Jurkat, Clone E6-1 (cell line): ENCODE data around the gene RACK1.

Experiments
- DNase-seq: peaks from one replicate; pipeline ENCODE4 v3.0.0-alpha.2; 2011; ENCODE audit warnings: low read depth, low spot score
- H3K4me3 ChIP-seq: 2 replicates; pipeline ENCODE4 v1.5.1; 2011; ENCODE audit warnings: mild to moderate bottlenecking, low read length, control low read depth, moderate library complexity

Gene RACK1

DNA sequence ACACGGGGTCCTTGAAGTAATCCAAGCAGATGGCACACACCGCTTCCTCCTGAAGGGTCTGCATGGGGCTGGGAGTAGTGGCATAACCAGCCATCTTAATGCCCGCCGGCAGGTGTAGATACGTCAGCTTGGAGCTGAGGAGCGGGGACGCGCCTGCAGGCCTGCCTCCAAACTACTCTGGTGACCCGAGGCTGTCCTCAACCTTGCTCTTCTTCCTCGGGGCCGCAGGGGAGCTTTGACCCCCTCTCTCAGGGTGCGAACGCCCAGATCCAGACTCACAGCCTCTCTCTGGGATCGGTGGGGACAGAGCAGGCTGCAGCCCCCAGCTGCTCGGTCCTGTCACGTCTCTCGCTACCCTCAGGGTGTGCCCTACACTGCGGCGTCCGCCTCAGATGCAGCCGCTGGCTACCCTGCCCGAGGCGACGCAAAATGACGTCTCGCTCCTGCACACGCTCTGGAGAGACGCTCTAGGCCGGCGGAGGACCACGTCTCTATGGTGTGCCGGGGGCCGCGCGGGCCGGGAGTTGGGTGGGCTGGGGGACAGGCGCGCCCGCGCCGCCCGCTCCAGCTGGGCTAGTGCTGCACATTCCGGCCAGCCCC, 17.1 kb upstream of the RACK1 start, which contains the start of gene TRIM52:
Gene TRIM52, minus strand, starts transcription at position 424 of the 600 bp plus-strand sequence. Its CDS starts 330 bp downstream, at position 94.
- peak within 1 kb of the TSS; percentile 76 for H3K4me3 ChIP-seq
- peak; percentile 88 for DNase-seq

- H3K4me3 ChIP-seq = peak overlapping the region; percentile 76
- no peak for DNase-seq
These were observed 16.4 kb upstream of the RACK1 start for GRCh38 chr5:181259974-181260719.

GRCh38 chr5:181259283-181259682, 15.6 kb upstream of the RACK1 start:
- DNase-seq = no peak
- peak overlapping the region; percentile 76 for H3K4me3 ChIP-seq

DNA sequence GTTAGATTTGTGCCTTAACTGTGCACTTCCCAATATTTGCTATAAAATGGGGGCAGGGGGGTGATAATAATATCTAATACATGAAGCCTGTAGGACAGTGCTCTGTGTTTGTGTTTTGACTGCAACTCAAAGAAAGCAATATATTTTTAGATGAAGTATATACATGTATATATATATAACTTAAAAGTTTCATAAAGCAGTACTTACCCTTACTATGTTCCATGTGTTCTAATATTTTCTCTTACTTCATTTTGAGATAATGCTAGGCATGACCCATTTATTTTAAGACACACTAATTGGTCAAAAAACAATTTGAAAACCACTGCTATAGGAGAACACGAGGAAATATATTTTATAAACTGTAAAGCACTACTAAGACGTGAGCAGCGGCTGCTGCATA, 14.9 kb upstream of the RACK1 start:
- DNase-seq = no peak
- no peak overlapping the region for H3K4me3 ChIP-seq

DNA sequence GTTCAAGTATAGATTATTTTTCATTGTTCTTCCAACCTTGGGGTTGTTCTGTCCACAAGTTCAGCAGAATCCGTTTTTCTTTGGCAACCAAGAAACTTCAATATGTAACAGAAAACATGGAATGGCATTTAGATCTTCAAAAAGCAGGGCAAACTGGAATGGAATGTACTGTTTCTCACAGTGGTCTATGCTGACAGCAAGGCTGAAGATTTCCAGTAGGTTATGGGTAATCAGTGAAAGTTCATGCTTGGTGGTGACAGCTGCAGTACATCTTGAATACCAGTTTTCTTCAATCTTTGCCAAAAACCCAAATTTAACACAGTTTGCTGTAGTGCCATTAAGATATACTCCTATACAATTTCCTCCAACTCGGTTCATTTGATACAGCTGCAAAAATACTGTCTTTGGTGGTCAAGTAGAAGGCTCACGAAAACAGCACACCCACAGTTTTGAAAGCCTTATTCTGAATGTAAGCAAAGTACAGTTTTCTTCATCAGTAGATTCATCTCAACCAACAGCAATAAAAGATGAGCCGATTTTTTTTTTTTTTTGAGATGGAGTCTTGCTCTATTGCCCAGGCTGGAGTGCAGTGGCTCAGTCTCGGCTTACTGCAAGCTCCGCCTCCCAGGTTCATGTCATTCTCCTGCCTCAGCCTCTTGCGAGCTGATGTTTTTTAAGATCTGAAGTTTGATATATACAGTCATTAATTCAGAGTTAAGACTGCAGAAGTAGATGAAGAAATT, 12.3 kb upstream of the RACK1 start:
- no peak overlapping the region for H3K4me3 ChIP-seq
- no peak for DNase-seq

DNA sequence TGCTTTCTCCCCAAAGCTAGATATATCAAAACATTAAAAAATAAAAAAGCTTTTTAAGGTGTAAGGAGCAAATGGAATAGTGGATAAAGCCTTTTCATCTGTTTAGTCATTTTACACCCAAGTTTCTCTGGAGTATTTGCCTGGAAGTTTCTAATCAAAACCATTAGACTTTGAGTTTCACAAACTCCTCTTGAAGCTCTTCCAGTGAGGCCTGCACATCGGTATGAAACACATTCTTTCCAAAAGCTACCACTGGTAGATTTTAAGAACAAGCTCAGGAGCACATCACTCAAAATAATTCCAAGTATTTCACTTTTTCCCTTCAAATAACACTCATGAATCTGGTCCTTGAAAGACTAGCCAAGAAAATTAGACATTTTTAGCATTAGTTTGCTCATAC, 11.6 kb upstream of the RACK1 start:
- no peak overlapping the region for H3K4me3 ChIP-seq
- no peak for DNase-seq

DNA sequence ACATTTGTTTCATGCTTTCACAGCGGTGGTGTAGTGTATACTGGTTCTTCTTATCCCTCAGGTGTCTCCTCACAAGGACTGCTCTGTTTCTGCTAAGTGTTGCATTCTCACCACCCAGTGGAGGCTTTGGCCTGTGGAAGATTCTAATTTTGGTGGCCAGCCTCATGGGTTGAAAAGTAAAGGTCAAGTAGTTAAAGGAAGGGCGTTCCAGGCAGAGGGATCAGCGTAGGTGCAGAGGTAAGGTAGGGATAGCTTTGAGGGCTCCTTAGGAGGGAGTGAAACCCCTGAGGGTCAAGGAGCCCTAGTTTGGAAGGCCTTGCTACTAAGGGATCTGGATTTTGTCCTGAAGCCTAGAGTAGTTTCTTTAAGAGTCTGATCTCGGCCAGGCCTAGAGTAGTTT, 4.6 kb upstream of the RACK1 start:
- no peak overlapping the region; the same call in 1 of the 2 replicates for H3K4me3 ChIP-seq
- no peak for DNase-seq

DNA sequence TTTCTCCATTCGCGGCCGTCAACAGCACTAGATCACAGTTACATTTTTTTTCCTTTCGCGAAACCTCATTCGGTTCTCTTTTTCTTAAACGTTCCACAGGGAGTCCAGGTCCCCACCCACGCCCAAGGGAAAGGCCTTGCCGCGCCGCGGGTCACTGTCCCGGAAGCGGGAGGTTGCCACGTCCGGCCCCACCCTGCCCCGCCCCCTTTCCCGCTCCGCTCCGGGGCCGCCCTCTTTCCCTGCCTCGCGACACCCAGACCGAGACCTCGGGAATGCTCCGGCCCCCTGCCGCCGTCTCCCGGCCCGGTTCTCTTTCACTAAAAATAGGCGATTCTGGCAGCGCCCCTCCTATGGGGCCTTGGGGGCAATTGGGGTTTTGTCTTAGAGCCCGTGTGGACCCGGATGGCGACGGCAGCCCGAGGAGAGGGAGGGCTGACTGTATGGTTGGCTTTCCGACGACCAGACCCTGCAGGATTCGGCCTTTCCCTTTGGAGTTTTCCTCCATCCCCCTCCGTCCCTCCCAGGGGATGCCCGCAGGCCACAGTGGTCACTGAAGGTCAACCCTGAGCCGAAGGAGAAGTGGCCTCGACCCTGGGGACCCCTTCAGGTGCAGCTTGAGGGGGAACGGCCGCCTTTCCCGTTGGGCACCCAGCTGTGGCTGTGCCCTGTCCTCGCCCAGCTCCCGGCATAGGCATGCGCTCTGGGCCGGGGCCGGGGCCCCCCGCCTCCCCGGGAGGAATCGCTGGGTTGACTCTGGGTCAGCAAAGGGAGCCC, 2.8 kb upstream of the RACK1 start:
- H3K4me3 ChIP-seq = peak overlapping the region; percentile 98
- DNase-seq = peak; percentile 58

DNA sequence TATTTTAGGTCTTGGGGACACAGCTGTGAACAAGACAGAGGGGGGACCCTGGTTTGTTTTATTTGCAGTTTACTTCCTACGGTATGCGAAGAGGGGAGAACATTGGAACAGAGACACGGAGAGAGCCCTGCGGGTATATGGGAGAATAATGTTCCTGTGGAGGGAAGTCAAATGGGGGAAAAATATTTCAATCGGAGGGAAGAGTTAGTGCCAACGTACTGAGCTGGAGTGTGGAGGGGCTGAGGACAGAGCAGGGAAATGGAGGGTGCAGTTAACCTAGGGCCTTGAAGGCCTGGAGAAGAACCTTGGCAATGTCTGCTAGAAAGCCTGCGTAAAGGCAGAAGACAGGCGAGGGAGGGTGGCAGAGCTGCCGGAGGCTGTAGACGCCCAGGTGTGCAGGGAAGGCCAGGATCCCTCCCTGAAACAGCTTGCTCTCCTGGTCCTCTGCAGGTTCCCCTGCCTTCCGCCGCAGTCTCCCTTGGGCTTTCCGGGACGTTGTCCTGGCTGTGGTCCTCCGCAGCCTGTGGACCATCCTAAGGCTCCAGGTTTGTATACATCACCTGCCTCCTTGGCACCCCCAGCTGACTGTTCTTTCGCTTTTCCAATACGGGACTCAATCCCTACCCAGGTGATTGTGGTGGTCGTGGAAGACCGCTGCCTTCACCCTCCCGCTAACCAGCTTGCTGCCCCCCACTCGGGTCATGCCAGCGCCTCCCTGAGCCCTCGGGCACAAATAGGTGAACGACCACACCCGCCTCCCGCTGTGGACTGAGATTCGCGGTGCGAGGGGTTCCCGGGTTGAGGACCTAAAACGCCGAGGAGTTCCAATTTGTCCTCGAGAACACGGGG, 1.9 kb upstream of the RACK1 start:
- no peak for DNase-seq
- H3K4me3 ChIP-seq = peak overlapping the region; percentile 98

DNA sequence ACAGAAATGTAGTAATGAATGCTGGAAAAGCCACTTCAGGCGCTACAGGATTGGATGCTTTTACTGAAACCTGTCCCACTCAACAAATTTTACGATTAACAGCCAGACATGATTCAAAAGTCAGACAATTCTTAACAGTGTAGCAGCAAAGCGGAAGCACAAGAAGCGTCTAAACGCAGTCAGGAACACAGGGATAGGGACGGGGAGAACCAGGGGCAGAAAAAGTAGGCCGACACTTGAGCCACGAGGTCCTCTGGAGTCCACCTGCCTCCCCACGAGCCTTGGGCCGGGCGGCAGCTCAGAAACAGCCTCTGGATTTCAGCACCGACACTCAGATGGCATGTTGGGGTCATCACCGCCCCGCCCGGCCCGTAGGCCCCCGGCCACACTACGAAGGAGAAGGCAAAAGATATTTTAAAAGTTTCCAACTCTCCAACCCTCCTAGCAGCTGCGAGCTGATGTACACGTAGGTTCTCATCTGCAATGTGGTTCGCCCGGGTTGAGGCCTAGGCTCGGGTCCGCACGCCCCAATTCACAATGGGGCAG, 615 bp downstream of the RACK1 start:
- DNase-seq = no peak
- peak overlapping the region; percentile 99 for H3K4me3 ChIP-seq

DNA sequence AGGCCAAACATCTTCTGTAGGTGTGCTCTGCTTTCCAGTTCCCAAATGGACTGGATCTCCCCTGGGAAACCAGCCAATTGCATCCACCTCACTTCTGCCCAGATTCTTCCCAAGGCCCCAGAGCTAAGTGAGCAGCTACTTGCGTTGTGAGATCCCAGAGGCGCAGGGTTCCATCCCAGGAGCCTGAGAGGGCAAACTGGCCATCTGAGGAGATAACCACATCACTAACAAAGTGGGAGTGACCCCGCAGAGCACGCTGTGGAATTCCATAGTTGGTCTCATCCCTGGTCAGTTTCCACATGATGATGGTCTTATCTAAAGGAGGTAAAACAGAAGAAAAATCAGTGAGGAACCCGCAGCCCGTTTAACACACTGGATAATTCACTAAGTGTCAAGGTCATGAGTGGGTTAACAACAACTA, 1.7 kb downstream of the RACK1 start:
- DNase-seq = no peak
- H3K4me3 ChIP-seq = peak overlapping the region; percentile 99

GRCh38 chr5:181241393-181241975, 2.2 kb downstream of the RACK1 start:
- H3K4me3 ChIP-seq = peak overlapping the region; percentile 99
- DNase-seq = peak; percentile 49

- DNase-seq = no peak
- no peak overlapping the region for H3K4me3 ChIP-seq
These were observed 4.5 kb downstream of the RACK1 start for GRCh38 chr5:181239062-181239663.

GRCh38 chr5:181237729-181238385, 5.8 kb downstream of the RACK1 start:
- DNase-seq = no peak
- no peak overlapping the region for H3K4me3 ChIP-seq

DNA sequence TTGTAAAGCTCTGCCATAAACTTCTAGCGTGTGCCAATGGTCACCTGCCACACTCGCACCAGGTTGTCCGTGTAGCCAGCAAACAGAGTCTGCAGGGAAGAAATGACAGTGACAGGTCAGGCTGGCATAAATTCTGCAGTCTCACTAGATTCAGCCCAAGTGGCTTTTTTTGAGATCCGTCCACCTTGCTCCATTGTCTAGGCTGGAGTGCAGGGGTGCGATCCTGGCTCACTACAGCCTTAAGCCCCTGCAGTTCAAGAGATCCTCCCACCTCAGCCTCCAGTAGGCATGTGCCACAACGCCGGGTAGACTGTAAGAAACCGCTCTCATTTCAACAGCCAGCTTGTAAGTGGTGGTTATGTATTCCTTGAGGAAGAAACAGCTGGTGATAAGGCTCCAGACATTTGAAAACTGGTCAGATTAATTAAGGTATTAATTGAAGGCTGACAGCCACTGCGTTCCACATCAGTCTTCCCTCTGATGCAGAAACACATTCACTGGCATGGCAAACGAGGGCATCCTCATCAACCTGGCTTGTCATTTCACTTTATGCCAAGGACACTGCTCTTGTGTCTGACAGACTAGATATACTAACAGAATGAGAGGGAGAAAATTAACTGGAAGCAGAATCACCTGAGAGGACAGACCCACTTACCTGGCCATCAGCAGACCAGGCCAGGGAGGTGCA, 6.6 kb downstream of the RACK1 start:
- H3K4me3 ChIP-seq = no peak overlapping the region
- DNase-seq = no peak

DNA sequence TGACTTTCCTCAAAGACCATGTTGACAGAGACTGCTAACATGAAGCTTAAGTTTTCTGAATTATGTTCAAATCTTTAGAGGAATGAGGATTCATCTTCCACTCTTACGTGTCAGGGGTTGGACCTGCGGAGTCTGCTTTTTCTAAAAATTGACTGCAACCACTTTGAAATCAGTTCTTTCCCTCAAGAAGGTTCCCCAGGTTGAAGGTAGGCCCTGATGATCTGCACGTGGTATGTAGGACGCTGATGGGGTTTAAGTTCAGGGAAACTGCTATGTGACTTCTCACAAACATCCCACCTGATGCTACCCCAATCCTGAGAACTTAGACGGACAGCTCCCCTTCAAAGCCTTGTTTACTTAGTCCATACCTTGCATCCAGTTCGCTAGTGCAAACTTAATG, 7.2 kb downstream of the RACK1 start:
- H3K4me3 ChIP-seq = no peak overlapping the region
- no peak for DNase-seq
